Measurements from ENCODE around the gene CROCC. TPM values are rescaled to one million over a fixed set of nuclear protein-coding genes. Genes with fewer than 3 reads are reported as not detected.
"Not testable (repeated sequence)": the region's sequence is repeated elsewhere in the genome, so short reads cannot be mapped to it uniquely, and the experiment has no call there.

CROCC gene
- total RNA-seq: 13.7 TPM
- 26.4 TPM for polyA plus RNA-seq

GRCh38 chr1:16921391-16922185, at the start of gene CROCC:
TSS of gene CROCC (plus strand) at chr1:16921931. CDS start at chr1:16922019, 88 bp downstream.
- WGBS: 25% methylated on average over 17 of the region's 17 CpGs
- Histone ChIP-seq H3K4me3 (ENCODE audit: low read depth, low read length) (no peak within 1 kb of the TSS), H3K4me1 (ENCODE audit: insufficient read depth) (no peaks in the 10 kb centered on the region), H3K36me3 (ENCODE audit: insufficient read depth) (no peaks in the 10 kb centered on the region), H3K27ac (ENCODE audit: low read depth) (no peak within 1 kb of the TSS)
- peak; percentile 39 for DNase-seq (ENCODE audit: extremely low spot score)

- not testable (repeated sequence) for H3K27ac ChIP-seq (ENCODE audit: low read depth); DNase-seq (ENCODE audit: extremely low spot score); H3K36me3 ChIP-seq (ENCODE audit: insufficient read depth); H3K4me1 ChIP-seq (ENCODE audit: insufficient read depth); H3K4me3 ChIP-seq (ENCODE audit: low read depth, low read length)
- 26% methylated on average over 58 of the region's 66 CpGs for WGBS
Observed at GRCh38 chr1:16872152-16873075, 49.3 kb upstream of the CROCC start.

GRCh38 chr1:16873076-16873879, 48.5 kb upstream of the CROCC start:
- H3K4me3 ChIP-seq (ENCODE audit: low read depth, low read length): peak overlapping the region; percentile 5
- H3K4me1 ChIP-seq (ENCODE audit: insufficient read depth); H3K27ac ChIP-seq (ENCODE audit: low read depth); DNase-seq (ENCODE audit: extremely low spot score); H3K36me3 ChIP-seq (ENCODE audit: insufficient read depth): not testable (repeated sequence)
- WGBS: 13% methylated on average over 42 of the region's 52 CpGs

GRCh38 chr1:16874968-16875765, 46.6 kb upstream of the CROCC start:
- WGBS: 49% methylated on average over 31 of the region's 35 CpGs
- not testable (repeated sequence) for H3K36me3 ChIP-seq (ENCODE audit: insufficient read depth); DNase-seq (ENCODE audit: extremely low spot score); H3K4me1 ChIP-seq (ENCODE audit: insufficient read depth); H3K4me3 ChIP-seq (ENCODE audit: low read depth, low read length); H3K27ac ChIP-seq (ENCODE audit: low read depth)

DNA sequence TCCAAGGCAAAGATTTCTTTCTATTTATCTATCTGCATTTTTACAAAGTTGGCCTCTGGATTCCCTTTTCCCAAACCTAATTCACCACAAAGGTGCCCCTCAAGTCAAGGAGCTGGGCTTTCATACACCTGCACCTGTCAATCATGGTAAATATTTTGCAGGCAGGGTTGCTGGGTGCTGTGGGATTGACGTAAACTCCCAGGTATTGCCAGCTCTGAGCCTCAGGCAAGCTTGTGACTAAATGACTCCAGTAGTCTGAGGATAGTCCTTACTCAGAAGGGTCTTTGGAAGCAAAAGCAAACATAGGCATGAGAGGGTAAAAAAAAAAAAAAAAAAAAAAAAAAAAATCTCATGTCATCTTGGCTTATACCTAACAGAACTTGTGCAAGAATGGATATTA, 40.0 kb upstream of the CROCC start:
- WGBS: 91% methylated on average over 1 of the region's 1 CpG
- H3K4me3 ChIP-seq (ENCODE audit: low read depth, low read length); DNase-seq (ENCODE audit: extremely low spot score); H3K27ac ChIP-seq (ENCODE audit: low read depth); H3K36me3 ChIP-seq (ENCODE audit: insufficient read depth); H3K4me1 ChIP-seq (ENCODE audit: insufficient read depth): not testable (repeated sequence)

- Histone ChIP-seq H3K36me3 (ENCODE audit: insufficient read depth) (no peaks in the 10 kb centered on the region), H3K4me3 (ENCODE audit: low read depth, low read length) (no peak overlapping the region), H3K27ac (ENCODE audit: low read depth) (no peak overlapping the region), H3K4me1 (ENCODE audit: insufficient read depth) (no peaks in the 10 kb centered on the region)
- WGBS: 55% methylated on average over 4 of the region's 4 CpGs
- DNase-seq (ENCODE audit: extremely low spot score): no peak
Observed at GRCh38 chr1:16882986-16883385, 38.7 kb upstream of the CROCC start.

GRCh38 chr1:16884487-16884886, 37.2 kb upstream of the CROCC start:
- H3K36me3 ChIP-seq (ENCODE audit: insufficient read depth); H3K4me3 ChIP-seq (ENCODE audit: low read depth, low read length); H3K27ac ChIP-seq (ENCODE audit: low read depth); DNase-seq (ENCODE audit: extremely low spot score); H3K4me1 ChIP-seq (ENCODE audit: insufficient read depth): not testable (repeated sequence)
- WGBS: 74% methylated on average over 5 of the region's 5 CpGs

DNA sequence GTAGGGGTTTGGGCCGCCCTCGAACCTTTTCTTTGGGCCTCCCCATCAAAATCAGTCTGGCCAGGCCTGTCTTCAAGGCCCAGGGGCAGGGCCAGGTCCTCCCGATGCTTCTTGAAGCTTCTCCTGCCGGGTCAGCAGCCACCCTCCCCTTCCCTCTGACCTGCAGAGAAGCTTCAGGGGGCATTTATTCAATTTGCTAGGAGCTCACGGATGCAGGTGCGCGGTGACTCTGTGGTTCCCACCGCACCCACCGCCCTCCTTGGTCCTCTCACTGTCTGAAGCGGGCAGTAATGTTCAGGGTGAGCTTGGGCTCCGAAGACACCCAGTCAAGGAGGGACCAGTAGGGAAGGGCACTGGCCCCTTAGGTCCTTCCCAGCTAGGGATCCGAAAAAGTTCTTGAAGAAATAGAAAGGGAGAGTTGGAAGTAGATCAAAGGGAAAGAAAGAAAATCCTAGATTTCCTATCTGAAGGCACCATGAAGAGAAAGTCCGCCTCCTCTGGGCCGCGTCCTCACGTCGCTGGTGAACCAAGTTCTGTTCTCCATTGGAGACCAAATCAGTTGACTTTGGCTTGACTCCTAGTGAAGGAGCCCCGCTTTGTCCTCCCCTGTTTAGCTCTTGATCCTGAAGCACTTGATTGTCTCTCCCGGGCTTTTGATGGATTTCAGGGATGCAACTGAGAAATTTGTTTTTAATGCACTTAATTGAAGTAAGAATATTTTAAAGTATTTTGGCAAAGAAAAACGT, 34.7 kb upstream of the CROCC start:
- H3K36me3 ChIP-seq (ENCODE audit: insufficient read depth): no peaks in the 10 kb centered on the region
- DNase-seq (ENCODE audit: extremely low spot score): no peak
- no peak overlapping the region for H3K4me3 ChIP-seq (ENCODE audit: low read depth, low read length)
- no peak overlapping the region for H3K27ac ChIP-seq (ENCODE audit: low read depth)
- H3K4me1 ChIP-seq (ENCODE audit: insufficient read depth): no peaks in the 10 kb centered on the region
- 91% methylated on average over 20 of the region's 20 CpGs for WGBS

DNA sequence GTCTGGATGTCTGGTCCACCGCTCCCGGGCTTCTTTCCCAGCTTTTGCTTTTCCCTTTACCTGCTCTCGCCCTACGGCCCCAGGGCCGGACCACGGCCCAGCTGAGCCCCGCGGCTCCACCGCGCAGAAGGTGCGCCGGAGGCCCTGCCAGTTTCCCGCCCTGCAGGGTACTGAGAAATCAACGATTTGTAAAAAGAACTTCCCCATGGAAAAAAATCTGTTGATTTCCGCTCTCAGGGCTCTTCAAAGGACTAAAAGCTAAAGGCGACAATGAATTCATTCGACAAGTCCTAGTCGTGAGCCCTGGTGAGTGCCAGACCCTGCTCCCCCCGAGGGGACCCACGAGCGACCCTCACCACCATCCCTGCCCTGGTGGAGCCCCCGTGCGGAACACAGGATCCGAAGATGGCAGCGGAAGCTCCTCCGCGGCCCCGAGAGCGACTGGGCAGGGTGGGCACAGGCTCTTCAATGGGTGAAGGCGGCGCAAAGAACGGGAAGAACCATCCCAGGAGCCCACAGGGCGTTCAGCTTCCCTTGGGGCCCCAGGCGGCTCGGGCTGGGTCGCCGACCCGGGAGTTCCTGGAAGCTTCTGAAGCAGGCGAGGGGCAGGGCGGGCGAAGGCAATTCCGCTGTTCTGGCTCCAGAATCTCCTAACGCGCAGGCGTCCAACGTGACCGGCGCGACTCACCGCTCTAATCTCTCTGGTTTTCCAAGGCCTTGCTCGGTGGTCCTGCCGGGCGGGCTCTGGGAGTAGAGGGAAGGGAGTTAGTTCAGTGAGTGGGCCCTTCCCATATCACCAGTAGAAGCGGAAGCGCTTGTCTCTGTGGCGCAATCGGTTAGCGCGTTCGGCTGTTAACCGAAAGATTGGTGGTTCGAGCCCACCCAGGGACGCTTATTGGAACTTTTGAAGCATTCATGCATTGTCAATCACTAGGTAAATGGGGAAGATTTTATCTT, 32.6 kb upstream of the CROCC start:
- WGBS: 17% methylated on average over 63 of the region's 63 CpGs
- Histone ChIP-seq H3K4me1 (ENCODE audit: insufficient read depth) (no peaks in the 10 kb centered on the region), H3K4me3 (ENCODE audit: low read depth, low read length) (peak overlapping the region; percentile 42), H3K36me3 (ENCODE audit: insufficient read depth) (no peaks in the 10 kb centered on the region), H3K27ac (ENCODE audit: low read depth) (peak overlapping the region; percentile 80)
- peak; percentile 77 for DNase-seq (ENCODE audit: extremely low spot score)

GRCh38 chr1:16890539-16891021, 31.2 kb upstream of the CROCC start:
- H3K4me1 ChIP-seq (ENCODE audit: insufficient read depth); H3K36me3 ChIP-seq (ENCODE audit: insufficient read depth); H3K4me3 ChIP-seq (ENCODE audit: low read depth, low read length); DNase-seq (ENCODE audit: extremely low spot score); H3K27ac ChIP-seq (ENCODE audit: low read depth): not testable (repeated sequence)
- 63% methylated on average over 5 of the region's 5 CpGs for WGBS

- H3K4me1 ChIP-seq (ENCODE audit: insufficient read depth); H3K36me3 ChIP-seq (ENCODE audit: insufficient read depth); DNase-seq (ENCODE audit: extremely low spot score); H3K4me3 ChIP-seq (ENCODE audit: low read depth, low read length); H3K27ac ChIP-seq (ENCODE audit: low read depth): not testable (repeated sequence)
- WGBS: 57% methylated on average over 4 of the region's 4 CpGs
Observed at GRCh38 chr1:16891057-16891456, 30.7 kb upstream of the CROCC start.

Data from urinary bladder (tissue), 4 donors.